Glutamatergic neuron (in vitro differentiated cells): ENCODE measurements around the gene ABCG1. TPM values are rescaled to one million over a fixed set of nuclear protein-coding genes. Genes with fewer than 3 reads are reported as not detected.

Experiments
- DNase-seq: peaks from one replicate; pipeline ENCODE4 v3.0.0; 2022
- H3K27ac Mint-ChIP-seq: one replicate; pipeline ENCODE4 v1.8.0; 2020; ENCODE audit warnings: mild to moderate bottlenecking, mixed read lengths, inconsistent platforms; ENCODE audit not compliant: unreplicated experiment
- H3K27me3 Mint-ChIP-seq: one replicate; pipeline ENCODE4 v1.8.0; 2020; ENCODE audit warnings: mild to moderate bottlenecking, moderate library complexity, mixed read lengths, inconsistent platforms; ENCODE audit not compliant: unreplicated experiment
- H3K36me3 Mint-ChIP-seq: one replicate; pipeline ENCODE4 v1.8.0; 2020; ENCODE audit warnings: mild to moderate bottlenecking, mixed read lengths, inconsistent platforms; ENCODE audit not compliant: unreplicated experiment
- H3K4me1 Mint-ChIP-seq: one replicate; pipeline ENCODE4 v1.8.0; 2020; ENCODE audit warnings: mild to moderate bottlenecking, low read depth, mixed read lengths, inconsistent platforms; ENCODE audit not compliant: unreplicated experiment
- H3K4me3 Mint-ChIP-seq: one replicate; pipeline ENCODE4 v1.8.0; 2020; ENCODE audit warnings: mild to moderate bottlenecking, mixed read lengths, inconsistent platforms; ENCODE audit not compliant: unreplicated experiment
- H3K9me3 Mint-ChIP-seq: one replicate; pipeline ENCODE4 v1.8.0; 2020; ENCODE audit warnings: mild to moderate bottlenecking, moderate library complexity, mixed read lengths, inconsistent platforms; ENCODE audit not compliant: unreplicated experiment
- CTCF ChIP-seq: fragments of 200-600 bp; sonication (generic); IDR thresholded peaks from one replicate; pipeline ENCODE4 v1.5.0; 2021; ENCODE audit not compliant: partially characterized antibody, unreplicated experiment
- total RNA-seq: library from RNA; stranded (reverse); fragmentation: NEBNext Ultra II Directional; extraction: Animal tissue kit (Norgen Biotek cat#: 25700); gene quantifications from one replicate; pipeline ENCODE4 v1.2.1, GENCODE V29; 2021; ENCODE audit not compliant: unreplicated experiment

Gene ABCG1
- total RNA-seq, 1 donor from 2014 or later = 31.9 TPM

DNA sequence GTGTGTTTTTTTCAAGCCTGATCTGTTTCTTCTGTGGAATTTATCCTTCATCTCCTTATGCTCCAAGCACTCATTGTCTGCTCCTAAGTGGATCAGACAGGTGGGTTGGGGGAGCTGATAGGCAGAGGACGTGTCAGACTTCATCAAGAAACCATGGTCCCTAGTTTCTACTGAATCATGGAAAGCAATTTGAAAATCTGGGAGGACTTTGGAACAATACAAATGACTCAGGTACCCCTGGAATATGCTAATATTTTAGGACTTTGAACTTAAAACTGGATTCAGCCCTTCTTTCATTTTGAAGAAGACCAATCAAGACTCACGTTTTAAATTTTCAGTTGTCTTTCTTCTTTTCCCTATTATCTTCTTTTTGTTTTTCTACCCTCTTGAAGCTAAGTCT is 7.7 kb downstream of the ABCG1 start:
- Mint-ChIP-seq H3K27ac (no peak overlapping the region), H3K9me3 (peaks cover 5% of the 10 kb centered on the region), H3K4me1 (peaks cover 24% of the 10 kb centered on the region), H3K36me3 (peaks cover 26% of the 10 kb centered on the region), H3K27me3 (peaks cover 6% of the 10 kb centered on the region), H3K4me3 (no peak overlapping the region)
- no peak for DNase-seq
- TF ChIP-seq CTCF = no peak

GRCh38 chr21:42227909-42228708 is 9.2 kb downstream of the ABCG1 start:
- TF ChIP-seq CTCF = no peak

DNA sequence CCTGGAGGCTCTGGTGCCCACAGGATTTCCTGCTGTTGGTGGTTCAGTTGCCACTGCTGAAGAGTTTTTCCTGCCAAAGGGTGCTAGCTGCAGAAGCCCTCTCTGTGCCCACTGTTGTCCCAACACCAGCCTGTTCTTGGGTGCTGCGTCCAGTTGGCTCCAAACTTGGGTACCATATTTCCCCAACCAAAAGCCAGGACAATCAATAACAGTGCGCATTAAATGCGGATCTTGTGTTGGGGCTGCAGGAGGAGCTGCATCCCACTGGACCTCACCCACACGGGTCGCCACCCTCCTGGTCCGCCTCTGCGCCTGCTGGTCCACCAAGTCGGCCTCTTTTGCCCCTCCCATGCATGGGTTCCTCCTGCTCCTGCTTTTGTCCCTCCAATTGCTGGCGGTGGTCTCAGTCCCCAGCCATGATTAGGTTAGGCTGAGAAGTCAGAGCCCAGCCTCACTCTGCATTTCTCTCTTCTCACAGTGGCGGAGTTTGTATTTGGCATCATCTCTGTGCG is 9.8 kb downstream of the ABCG1 start:
- Mint-ChIP-seq H3K27ac (no peak overlapping the region), H3K36me3 (peaks cover 25% of the 10 kb centered on the region), H3K27me3 (peaks cover 6% of the 10 kb centered on the region), H3K4me1 (peaks cover 17% of the 10 kb centered on the region), H3K4me3 (no peak overlapping the region), H3K9me3 (peaks cover 6% of the 10 kb centered on the region)
- DNase-seq = no peak
- TF ChIP-seq CTCF = no peak

More at GRCh38 chr21:42227909-42228708, 9.2 kb downstream of the ABCG1 start:
- peak; percentile 69 for DNase-seq
- peaks cover 6% of the 10 kb centered on the region for H3K9me3 Mint-ChIP-seq
- peaks cover 6% of the 10 kb centered on the region for H3K27me3 Mint-ChIP-seq
- H3K27ac Mint-ChIP-seq = peak overlapping the region; percentile 18
- peaks cover 28% of the 10 kb centered on the region for H3K36me3 Mint-ChIP-seq
- no peak overlapping the region for H3K4me3 Mint-ChIP-seq
- H3K4me1 Mint-ChIP-seq = peaks cover 19% of the 10 kb centered on the region

- Mint-ChIP-seq H3K36me3 (peaks cover 25% of the 10 kb centered on the region), H3K27me3 (peaks cover 6% of the 10 kb centered on the region), H3K4me3 (no peak overlapping the region), H3K9me3 (peaks cover 6% of the 10 kb centered on the region), H3K4me1 (peaks cover 17% of the 10 kb centered on the region), H3K27ac (no peak overlapping the region)
- TF ChIP-seq CTCF = no peak
- no peak for DNase-seq
Measured at GRCh38 chr21:42229676-42230075, 10.7 kb downstream of the ABCG1 start.

- peaks cover 24% of the 10 kb centered on the region for H3K36me3 Mint-ChIP-seq
- H3K4me1 Mint-ChIP-seq = peaks cover 18% of the 10 kb centered on the region
- peaks cover 9% of the 10 kb centered on the region for H3K27me3 Mint-ChIP-seq
- H3K4me3 Mint-ChIP-seq = no peak overlapping the region
- no peak for TF ChIP-seq CTCF
- DNase-seq = no peak
- H3K9me3 Mint-ChIP-seq = peaks cover 6% of the 10 kb centered on the region
- no peak overlapping the region for H3K27ac Mint-ChIP-seq
Measured at GRCh38 chr21:42230178-42230577, 11.2 kb downstream of the ABCG1 start.
